T1000 (cell line): ENCODE data around the gene MCAM.

Experiments used
- DNase-seq: peaks from one replicate; lab custom pipeline; 2025; ENCODE audit warnings: mixed read lengths; lab: John Stamatoyannopoulos, UW

MCAM gene

GRCh38 chr11:119306373-119306890, 10.5 kb downstream of the MCAM start:
- no peak for DNase-seq

- DNase-seq, result no peak
Measured at GRCh38 chr11:119305556-119306372, 11.2 kb downstream of the MCAM start.

GRCh38 chr11:119303227-119303718, 13.7 kb downstream of the MCAM start:
- no peak for DNase-seq

GRCh38 chr11:119300198-119300964, 16.5 kb downstream of the MCAM start:
- no peak for DNase-seq

- DNase-seq, result no peak
Measured at GRCh38 chr11:119299416-119299815, 17.5 kb downstream of the MCAM start.

- DNase-seq, result no peak
Measured at GRCh38 chr11:119298726-119299125, 18.2 kb downstream of the MCAM start.

- DNase-seq, result no peak
Measured at GRCh38 chr11:119297938-119298337, 19.0 kb downstream of the MCAM start.

- DNase-seq, result no peak
Measured at GRCh38 chr11:119295178-119295577, 21.8 kb downstream of the MCAM start.

- no peak for DNase-seq
Measured at GRCh38 chr11:119293461-119293860, 23.5 kb downstream of the MCAM start.

GRCh38 chr11:119290894-119291497, 25.9 kb downstream of the MCAM start:
- DNase-seq, result no peak

- DNase-seq, result no peak
Measured at GRCh38 chr11:119288219-119288618, 28.7 kb downstream of the MCAM start.

- no peak for DNase-seq
Measured at GRCh38 chr11:119285431-119285830, 31.5 kb downstream of the MCAM start.

- DNase-seq, result no peak
Measured at GRCh38 chr11:119284344-119285157, 32.4 kb downstream of the MCAM start.

GRCh38 chr11:119282495-119282894, 34.4 kb downstream of the MCAM start:
- DNase-seq, result no peak

- DNase-seq, result no peak
Measured at GRCh38 chr11:119277660-119278059, 39.3 kb downstream of the MCAM start.

GRCh38 chr11:119273721-119274120, 43.2 kb downstream of the MCAM start:
- no peak for DNase-seq

- no peak for DNase-seq
Measured at GRCh38 chr11:119267645-119268044, 49.3 kb downstream of the MCAM start.

- DNase-seq, result no peak
Measured at GRCh38 chr11:119266517-119267255, 50.2 kb downstream of the MCAM start.

- DNase-seq, result no peak
Measured at GRCh38 chr11:119266063-119266462, 50.9 kb downstream of the MCAM start.

GRCh38 chr11:119263352-119263940, 53.5 kb downstream of the MCAM start:
- no peak for DNase-seq
